DND-41 (cell line): ENCODE measurements around the gene RPS26.
"Not testable (repeated sequence)": the region's sequence is repeated elsewhere in the genome, so short reads cannot be mapped to it uniquely, and the experiment has no call there.

Source experiments
- ATAC-seq: fragments of 200-7000 bp; cut with Tn5 transposase; 3 replicates; pipeline ENCODE4 v1.9.1; 2021; ENCODE audit warnings: low read depth; ENCODE audit not compliant: insufficient read depth
- DNase-seq: peaks from one replicate; pipeline ENCODE4 v3.0.0-alpha.2; 2020
- H2AFZ ChIP-seq: 2 replicates; pipeline ENCODE4 v1.6.0; 2012; ENCODE audit warnings: low read depth, low read length
- H3K27ac ChIP-seq: 2 replicates; pipeline ENCODE4 v1.5.1; 2012; ENCODE audit warnings: low read length, inconsistent platforms
- H3K27me3 ChIP-seq: fragments of 200-600 bp; sonication (generic); 2 replicates; pipeline ENCODE4 v1.6.0; 2012; ENCODE audit warnings: low read length, mild to moderate bottlenecking, inconsistent platforms; ENCODE audit not compliant: insufficient read depth, poor library complexity
- H3K36me3 ChIP-seq: 2 replicates; pipeline ENCODE4 v1.5.1; 2012; ENCODE audit warnings: low read length, inconsistent platforms; ENCODE audit not compliant: insufficient read depth
- H3K4me1 ChIP-seq: 2 replicates; pipeline ENCODE4 v1.5.1; 2012; ENCODE audit warnings: mild to moderate bottlenecking, low read length; ENCODE audit not compliant: insufficient read depth
- H3K4me2 ChIP-seq: 2 replicates; pipeline ENCODE4 v1.6.0; 2012; ENCODE audit warnings: mild to moderate bottlenecking, moderate library complexity, low read length, inconsistent platforms; ENCODE audit not compliant: insufficient read depth
- H3K4me3 ChIP-seq, 2 experiments: fragments of 200-600 bp in 1 of 2; shearing (Covaris generic) in 1 of 2; 2 replicates each; pipeline ENCODE4 v1.5.1; 2012 to 2016; ENCODE audit warnings: inconsistent platforms in 2 of 2, low read length in 2 of 2, mild to moderate bottlenecking in 2 of 2, low read depth in 1 of 2, moderate library complexity in 1 of 2
- H3K79me2 ChIP-seq: 2 replicates; pipeline ENCODE4 v1.6.0; 2012; ENCODE audit warnings: low read length, inconsistent platforms; ENCODE audit not compliant: insufficient read depth
- H3K9ac ChIP-seq: 2 replicates; pipeline ENCODE4 v1.6.0; 2012; ENCODE audit warnings: low read depth, mild to moderate bottlenecking, inconsistent platforms, low read length, moderate library complexity
- H3K9me3 ChIP-seq: 2 replicates; pipeline ENCODE4 v1.5.1; 2012; ENCODE audit warnings: low read length, moderate library complexity, mild to moderate bottlenecking, inconsistent platforms; ENCODE audit not compliant: insufficient read depth, severe bottlenecking
- H4K20me1 ChIP-seq: 2 replicates; pipeline ENCODE4 v1.6.0; 2012; ENCODE audit warnings: low read length; ENCODE audit not compliant: insufficient read depth
- CTCF ChIP-seq: IDR thresholded peaks from 2 replicates; pipeline ENCODE4 v1.5.1; 2012; ENCODE audit warnings: borderline replicate concordance, low read length, moderate library complexity, mild to moderate bottlenecking; ENCODE audit not compliant: poor library complexity, severe bottlenecking; ENCODE audit errors: extremely low read depth
- EZH2 ChIP-seq: IDR thresholded peaks from 3 replicates; pipeline ENCODE4 v1.6.1; 2012; ENCODE audit warnings: borderline replicate concordance, low read depth, mild to moderate bottlenecking, moderate library complexity, low read length, inconsistent platforms; ENCODE audit not compliant: severe bottlenecking

Gene RPS26

GRCh38 chr12:55996201-55996714 lies 45.5 kb upstream of the RPS26 start:
- no peak overlapping the region for H3K4me3 ChIP-seq
- H3K36me3 ChIP-seq = peaks cover 27% of the 10 kb centered on the region
- no peaks in the 10 kb centered on the region for H4K20me1 ChIP-seq
- H3K4me2 ChIP-seq = no peak overlapping the region
- no peak overlapping the region for H3K27ac ChIP-seq
- H3K27me3 ChIP-seq = no peaks in the 10 kb centered on the region
- no peaks in the 10 kb centered on the region for H3K4me1 ChIP-seq
- peak; percentile 76 for ATAC-seq
- no peaks in the 10 kb centered on the region for H3K9me3 ChIP-seq
- TF ChIP-seq EZH2 = no peak
- TF ChIP-seq CTCF = peak; percentile 97
- H3K9ac ChIP-seq = no peak overlapping the region
- H3K79me2 ChIP-seq = no peaks in the 10 kb centered on the region
- DNase-seq = peak; percentile 70
- H2AFZ ChIP-seq = no peak overlapping the region

GRCh38 chr12:55996715-55997534 lies 44.8 kb upstream of the RPS26 start, which contains the start of gene SUOX:
TSS of gene SUOX (plus strand) at chr12:55997276. CDS start at chr12:56002222, 4,946 bp downstream.
- Histone ChIP-seq H3K9ac (no peak within 1 kb of the TSS), H3K4me3 (no peak within 1 kb of the TSS), H3K4me1 (no peaks in the 10 kb centered on the region), H3K27me3 (no peaks in the 10 kb centered on the region), H4K20me1 (no peaks in the 10 kb centered on the region), H3K9me3 (no peaks in the 10 kb centered on the region), H2AFZ (no peak within 1 kb of the TSS), H3K79me2 (no peaks in the 10 kb centered on the region), H3K27ac (no peak within 1 kb of the TSS), H3K36me3 (peaks cover 22% of the 10 kb centered on the region), H3K4me2 (no peak within 1 kb of the TSS)
- no peak for ATAC-seq
- DNase-seq = no peak
- TF ChIP-seq EZH2 = no peak
- TF ChIP-seq CTCF = no peak

GRCh38 chr12:55997535-55997859 lies 44.2 kb upstream of the RPS26 start:
- ATAC-seq = no peak
- no peaks in the 10 kb centered on the region for H3K4me1 ChIP-seq
- no peaks in the 10 kb centered on the region for H3K9me3 ChIP-seq
- peaks cover 16% of the 10 kb centered on the region for H3K36me3 ChIP-seq
- H2AFZ ChIP-seq = no peak overlapping the region
- H3K9ac ChIP-seq = no peak overlapping the region
- no peak for DNase-seq
- H3K27me3 ChIP-seq = no peaks in the 10 kb centered on the region
- TF ChIP-seq CTCF = no peak
- TF ChIP-seq EZH2 = no peak
- H4K20me1 ChIP-seq = no peaks in the 10 kb centered on the region
- no peaks in the 10 kb centered on the region for H3K79me2 ChIP-seq
- no peak overlapping the region for H3K4me2 ChIP-seq
- H3K27ac ChIP-seq = no peak overlapping the region
- no peak overlapping the region for H3K4me3 ChIP-seq

- ATAC-seq = 0 out of 3 replicates have a peak, but pooled peaks have one; percentile 21
- not testable (repeated sequence) for H3K4me1 ChIP-seq, H3K9ac ChIP-seq, H4K20me1 ChIP-seq, H3K27ac ChIP-seq, H3K4me2 ChIP-seq, H3K9me3 ChIP-seq, H3K4me3 ChIP-seq, H3K27me3 ChIP-seq, H3K36me3 ChIP-seq, H3K79me2 ChIP-seq
- DNase-seq = peak; percentile 66
- peak overlapping the region; percentile 49; the same call in 1 of the 2 replicates for H2AFZ ChIP-seq
These were observed 42.2 kb upstream of the RPS26 start for GRCh38 chr12:55999522-55999921.
